ENCODE results near the gene DIAPH3.

DIAPH3 gene

GRCh38 chr13:59979589-59979988 lies 184.1 kb downstream of the DIAPH3 start:
- DNase-seq (ENCODE audit: low read depth): no peak
- no peak overlapping the region for H3K4me3 ChIP-seq (ENCODE audit: control insufficient read depth, low read depth, low read length)
- TF ChIP-seq CTCF (conservative IDR thresholded peaks at IDR 0.05; ENCODE audit: control insufficient read depth, insufficient read depth, low read depth, low read length): no peak

- TF ChIP-seq CTCF (conservative IDR thresholded peaks at IDR 0.05; ENCODE audit: control insufficient read depth, insufficient read depth, low read depth, low read length): no peak
- no peak for DNase-seq (ENCODE audit: low read depth)
- no peak overlapping the region for H3K4me3 ChIP-seq (ENCODE audit: control insufficient read depth, low read depth, low read length)
These were observed 184.9 kb downstream of the DIAPH3 start for GRCh38 chr13:59978862-59979261.

- no peak for DNase-seq (ENCODE audit: low read depth)
- TF ChIP-seq CTCF (conservative IDR thresholded peaks at IDR 0.05; ENCODE audit: control insufficient read depth, insufficient read depth, low read depth, low read length): no peak
- H3K4me3 ChIP-seq (ENCODE audit: control insufficient read depth, low read depth, low read length): no peak overlapping the region
These were observed 186.9 kb downstream of the DIAPH3 start for GRCh38 chr13:59976856-59977255.

- H3K4me3 ChIP-seq (ENCODE audit: control insufficient read depth, low read depth, low read length): no peak overlapping the region
- no peak for TF ChIP-seq CTCF (conservative IDR thresholded peaks at IDR 0.05; ENCODE audit: control insufficient read depth, insufficient read depth, low read depth, low read length)
- DNase-seq (ENCODE audit: low read depth): no peak
These were observed 187.8 kb downstream of the DIAPH3 start for GRCh38 chr13:59975807-59976435.

GRCh38 chr13:59970847-59971246 lies 192.9 kb downstream of the DIAPH3 start:
- no peak for DNase-seq (ENCODE audit: low read depth)
- no peak for TF ChIP-seq CTCF (conservative IDR thresholded peaks at IDR 0.05; ENCODE audit: control insufficient read depth, insufficient read depth, low read depth, low read length)
- H3K4me3 ChIP-seq (ENCODE audit: control insufficient read depth, low read depth, low read length): no peak overlapping the region

- H3K4me3 ChIP-seq (ENCODE audit: control insufficient read depth, low read depth, low read length): no peak overlapping the region
- DNase-seq (ENCODE audit: low read depth): no peak
- no peak for TF ChIP-seq CTCF (conservative IDR thresholded peaks at IDR 0.05; ENCODE audit: control insufficient read depth, insufficient read depth, low read depth, low read length)
These were observed 199.9 kb downstream of the DIAPH3 start for GRCh38 chr13:59963827-59964226.

GRCh38 chr13:59963383-59963782 lies 200.3 kb downstream of the DIAPH3 start:
- no peak overlapping the region for H3K4me3 ChIP-seq (ENCODE audit: control insufficient read depth, low read depth, low read length)
- DNase-seq (ENCODE audit: low read depth): no peak
- TF ChIP-seq CTCF (conservative IDR thresholded peaks at IDR 0.05; ENCODE audit: control insufficient read depth, insufficient read depth, low read depth, low read length): no peak
